ENCODE results near the gene IFFO2.

GRCh38 chr1:18951416-18951815 lies 5.1 kb downstream of the IFFO2 start:
- TF ChIP-seq ZNF274 (IDR thresholded peaks at IDR 0.05; ENCODE audit: low read depth, low read length) (no peak), YY1 (IDR thresholded peaks at IDR 0.05; ENCODE audit: insufficient read depth, insufficient read length) (no peak)
